H1 (cell line): ENCODE measurements around the gene CAV1. TPM values are rescaled to one million over a fixed set of nuclear protein-coding genes. Genes with fewer than 3 reads are reported as not detected.

Experiments
- CHD7 ChIP-seq: fragments of 300-600 bp; sonication (generic); IDR thresholded peaks from 2 replicates; pipeline ENCODE4 v1.7.1; 2012; ENCODE audit warnings: low read length, moderate library complexity, mild to moderate bottlenecking, inconsistent platforms; ENCODE audit not compliant: insufficient replicate concordance
- RAD21 ChIP-seq, 2 experiments: IDR thresholded peaks in 1 of 2; conservative IDR thresholded peaks in 1 of 2; 2 replicates each; pipeline ENCODE4 v1.6.1; 2011; ENCODE audit warnings: low read depth in 2 of 2, low read length in 2 of 2, improper control_type of control experiment in 1 of 2, inconsistent platforms in 1 of 2, mild to moderate bottlenecking in 1 of 2, moderate library complexity in 1 of 2
- polyA plus RNA-seq, 7 experiments: library from polyadenylated mRNA; depleted of rRNA in 3 of 7; stranded (reverse) in 5 of 7; unstranded in 2 of 7; fragments of >200 nt in 5 of 7; fragments of 200-250 nt in 2 of 7; gene quantifications; 1 replicate in 5 of 7; 2 replicates in 1 of 7; 4 replicates in 1 of 7; pipeline versions ENCODE4 v1.2.1 to v1.2.3, GENCODE V29; 2011 to 2013; ENCODE audit warnings: missing spikeins in 2 of 7, mixed read lengths in 2 of 7
- total RNA-seq: library from RNA; stranded (reverse); fragmentation: NEBNext Ultra II Directional; extraction: Animal tissue kit (Norgen Biotek cat#: 25700); gene quantifications from 2 replicates; pipeline ENCODE4 v1.2.1, GENCODE V29; 2021

Gene CAV1
- total and polyA plus RNA-seq, 2 of the 8 experiments (the other 6 are each of a cell fraction or from before 2014, with no cell fraction given): 16.3 to 21.8 TPM

- no peak for TF ChIP-seq CHD7
- peak; percentile 76 to 78 for TF ChIP-seq RAD21 (IDR thresholded peaks at IDR 0.05 in 1 of 2, conservative IDR thresholded peaks at IDR 0.05 in 1 of 2; ENCODE audit: low read depth in 2 of 2, low read length in 2 of 2)
These were observed 64.1 kb downstream of the CAV1 start (continued) for GRCh38 chr7:116588641-116589594.
